HCT116 (cell line): Measurements from ENCODE around the gene PRKD3.

ENCODE experiments used
- EZH2 ChIP-seq: fragments of 200-600 bp; sonication (generic); IDR thresholded peaks from 2 replicates; pipeline ENCODE4 v1.6.1; 2017; ENCODE audit warnings: antibody characterized with exemption, mixed run types
- FOSL1 ChIP-seq: IDR thresholded peaks from 2 replicates; pipeline ENCODE4 v1.6.1; 2012; ENCODE audit warnings: low read depth
- JUND ChIP-seq: IDR thresholded peaks from 2 replicates; pipeline ENCODE4 v1.6.1; 2012
- POLR2A ChIP-seq: IDR thresholded peaks from 2 replicates; pipeline ENCODE4 v1.7.0; 2011; ENCODE audit warnings: borderline replicate concordance; ENCODE audit not compliant: insufficient read depth, insufficient read length; ENCODE audit errors: extremely low read depth
- POLR2AphosphoS5 ChIP-seq: IDR thresholded peaks from 2 replicates; pipeline ENCODE4 v1.6.1; 2011; ENCODE audit warnings: mild to moderate bottlenecking, low read depth, low read length, moderate library complexity
- RAD21 ChIP-seq: IDR thresholded peaks from 2 replicates; pipeline ENCODE4 v1.6.1; 2012; ENCODE audit warnings: low read depth, mild to moderate bottlenecking
- SP1 ChIP-seq: IDR thresholded peaks from 2 replicates; pipeline ENCODE4 v1.6.1; 2012; ENCODE audit warnings: low read depth
- TCF7L2 ChIP-seq: IDR thresholded peaks from 2 replicates; pipeline ENCODE4 v1.7.0; 2011; ENCODE audit warnings: borderline replicate concordance, inconsistent platforms; ENCODE audit not compliant: insufficient read depth, insufficient read length; ENCODE audit errors: extremely low read depth
- YY1 ChIP-seq: IDR thresholded peaks from 2 replicates; pipeline ENCODE4 v1.6.1; 2011; ENCODE audit warnings: low read length, low read depth, moderate library complexity, mild to moderate bottlenecking; ENCODE audit not compliant: insufficient replicate concordance; ENCODE audit errors: extremely low read depth
- ZNF274 ChIP-seq: fragments of 200-500 bp; sonication (Bioruptor generic); IDR thresholded peaks from 2 replicates; pipeline ENCODE4 v1.6.1; 2014; ENCODE audit warnings: mild to moderate bottlenecking, low read depth, low read length, inconsistent platforms
- TF ChIP-seq, protein P1 (sequence below), 3 experiments: fragments of 200-600 bp in 1 of 3; sonication (generic) in 1 of 3; IDR thresholded peaks in 2 of 3; conservative IDR thresholded peaks in 1 of 3; 2 replicates each; pipeline ENCODE4 v1.5.1; 2012 to 2017; ENCODE audit warnings: low read depth in 2 of 3, low read length in 2 of 3, antibody characterized with exemption in 1 of 3, borderline replicate concordance in 1 of 3, control low read depth in 1 of 3, mild to moderate bottlenecking in 1 of 3, mixed read lengths in 1 of 3, mixed run types in 1 of 3, moderate library complexity in 1 of 3; ENCODE audit not compliant: insufficient read depth in 1 of 3
- TF ChIP-seq, protein P2 (sequence below): IDR thresholded peaks from 2 replicates; pipeline ENCODE4 v1.6.1; 2012
- TF ChIP-seq, protein P3 (sequence below): IDR thresholded peaks from 2 replicates; pipeline ENCODE4 v1.6.1; 2012; ENCODE audit warnings: low read depth

DNA sequence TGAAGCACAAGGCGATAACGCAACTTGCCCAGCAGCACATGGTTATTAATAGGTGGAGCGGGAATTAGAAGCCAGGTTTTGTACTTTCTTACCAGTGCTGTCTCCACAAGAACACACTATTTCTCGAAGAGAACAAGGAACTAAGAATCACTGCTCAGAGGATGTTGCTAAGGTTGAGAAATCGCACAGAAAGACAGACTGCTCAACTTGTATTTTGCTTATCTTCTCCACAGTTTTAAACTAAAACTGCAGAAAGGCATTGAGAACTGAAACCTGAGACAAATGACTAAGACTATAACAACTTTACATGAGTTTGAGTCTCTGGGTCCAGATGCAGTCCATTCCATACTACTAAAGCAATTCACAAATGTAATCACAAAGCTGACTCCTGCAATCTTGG is 6.2 kb downstream of the PRKD3 start:
- TF ChIP-seq SP1 (no peak), POLR2AphosphoS5 (no peak), EZH2 (no peak), ZNF274 (no peak), YY1 (no peak), POLR2A (no peak), TCF7L2 (no peak), RAD21 (no peak), JUND (no peak), FOSL1 (no peak)
- TF ChIP-seq, protein P1, sequence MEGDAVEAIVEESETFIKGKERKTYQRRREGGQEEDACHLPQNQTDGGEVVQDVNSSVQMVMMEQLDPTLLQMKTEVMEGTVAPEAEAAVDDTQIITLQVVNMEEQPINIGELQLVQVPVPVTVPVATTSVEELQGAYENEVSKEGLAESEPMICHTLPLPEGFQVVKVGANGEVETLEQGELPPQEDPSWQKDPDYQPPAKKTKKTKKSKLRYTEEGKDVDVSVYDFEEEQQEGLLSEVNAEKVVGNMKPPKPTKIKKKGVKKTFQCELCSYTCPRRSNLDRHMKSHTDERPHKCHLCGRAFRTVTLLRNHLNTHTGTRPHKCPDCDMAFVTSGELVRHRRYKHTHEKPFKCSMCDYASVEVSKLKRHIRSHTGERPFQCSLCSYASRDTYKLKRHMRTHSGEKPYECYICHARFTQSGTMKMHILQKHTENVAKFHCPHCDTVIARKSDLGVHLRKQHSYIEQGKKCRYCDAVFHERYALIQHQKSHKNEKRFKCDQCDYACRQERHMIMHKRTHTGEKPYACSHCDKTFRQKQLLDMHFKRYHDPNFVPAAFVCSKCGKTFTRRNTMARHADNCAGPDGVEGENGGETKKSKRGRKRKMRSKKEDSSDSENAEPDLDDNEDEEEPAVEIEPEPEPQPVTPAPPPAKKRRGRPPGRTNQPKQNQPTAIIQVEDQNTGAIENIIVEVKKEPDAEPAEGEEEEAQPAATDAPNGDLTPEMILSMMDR (IDR thresholded peaks at IDR 0.05 in 2 of 3, conservative IDR thresholded peaks at IDR 0.05 in 1 of 3; ENCODE audit: borderline replicate concordance in 1 of 3, insufficient read depth in 1 of 3, low read depth in 2 of 3, low read length in 2 of 3): no peak
- TF ChIP-seq, protein P2, sequence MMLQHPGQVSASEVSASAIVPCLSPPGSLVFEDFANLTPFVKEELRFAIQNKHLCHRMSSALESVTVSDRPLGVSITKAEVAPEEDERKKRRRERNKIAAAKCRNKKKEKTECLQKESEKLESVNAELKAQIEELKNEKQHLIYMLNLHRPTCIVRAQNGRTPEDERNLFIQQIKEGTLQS: no peak
- TF ChIP-seq, protein P3, sequence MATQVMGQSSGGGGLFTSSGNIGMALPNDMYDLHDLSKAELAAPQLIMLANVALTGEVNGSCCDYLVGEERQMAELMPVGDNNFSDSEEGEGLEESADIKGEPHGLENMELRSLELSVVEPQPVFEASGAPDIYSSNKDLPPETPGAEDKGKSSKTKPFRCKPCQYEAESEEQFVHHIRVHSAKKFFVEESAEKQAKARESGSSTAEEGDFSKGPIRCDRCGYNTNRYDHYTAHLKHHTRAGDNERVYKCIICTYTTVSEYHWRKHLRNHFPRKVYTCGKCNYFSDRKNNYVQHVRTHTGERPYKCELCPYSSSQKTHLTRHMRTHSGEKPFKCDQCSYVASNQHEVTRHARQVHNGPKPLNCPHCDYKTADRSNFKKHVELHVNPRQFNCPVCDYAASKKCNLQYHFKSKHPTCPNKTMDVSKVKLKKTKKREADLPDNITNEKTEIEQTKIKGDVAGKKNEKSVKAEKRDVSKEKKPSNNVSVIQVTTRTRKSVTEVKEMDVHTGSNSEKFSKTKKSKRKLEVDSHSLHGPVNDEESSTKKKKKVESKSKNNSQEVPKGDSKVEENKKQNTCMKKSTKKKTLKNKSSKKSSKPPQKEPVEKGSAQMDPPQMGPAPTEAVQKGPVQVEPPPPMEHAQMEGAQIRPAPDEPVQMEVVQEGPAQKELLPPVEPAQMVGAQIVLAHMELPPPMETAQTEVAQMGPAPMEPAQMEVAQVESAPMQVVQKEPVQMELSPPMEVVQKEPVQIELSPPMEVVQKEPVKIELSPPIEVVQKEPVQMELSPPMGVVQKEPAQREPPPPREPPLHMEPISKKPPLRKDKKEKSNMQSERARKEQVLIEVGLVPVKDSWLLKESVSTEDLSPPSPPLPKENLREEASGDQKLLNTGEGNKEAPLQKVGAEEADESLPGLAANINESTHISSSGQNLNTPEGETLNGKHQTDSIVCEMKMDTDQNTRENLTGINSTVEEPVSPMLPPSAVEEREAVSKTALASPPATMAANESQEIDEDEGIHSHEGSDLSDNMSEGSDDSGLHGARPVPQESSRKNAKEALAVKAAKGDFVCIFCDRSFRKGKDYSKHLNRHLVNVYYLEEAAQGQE: no peak
